ENCODE results near the gene CEACAM19. TPM values are rescaled to one million over a fixed set of nuclear protein-coding genes. Genes with fewer than 3 reads are reported as not detected.

The CEACAM19 gene
- total and polyA plus RNA-seq, 2 of the 8 experiments (the other 6 are each of a cell fraction or from before 2014, with no cell fraction given): 3.1 to 3.4 TPM

DNA sequence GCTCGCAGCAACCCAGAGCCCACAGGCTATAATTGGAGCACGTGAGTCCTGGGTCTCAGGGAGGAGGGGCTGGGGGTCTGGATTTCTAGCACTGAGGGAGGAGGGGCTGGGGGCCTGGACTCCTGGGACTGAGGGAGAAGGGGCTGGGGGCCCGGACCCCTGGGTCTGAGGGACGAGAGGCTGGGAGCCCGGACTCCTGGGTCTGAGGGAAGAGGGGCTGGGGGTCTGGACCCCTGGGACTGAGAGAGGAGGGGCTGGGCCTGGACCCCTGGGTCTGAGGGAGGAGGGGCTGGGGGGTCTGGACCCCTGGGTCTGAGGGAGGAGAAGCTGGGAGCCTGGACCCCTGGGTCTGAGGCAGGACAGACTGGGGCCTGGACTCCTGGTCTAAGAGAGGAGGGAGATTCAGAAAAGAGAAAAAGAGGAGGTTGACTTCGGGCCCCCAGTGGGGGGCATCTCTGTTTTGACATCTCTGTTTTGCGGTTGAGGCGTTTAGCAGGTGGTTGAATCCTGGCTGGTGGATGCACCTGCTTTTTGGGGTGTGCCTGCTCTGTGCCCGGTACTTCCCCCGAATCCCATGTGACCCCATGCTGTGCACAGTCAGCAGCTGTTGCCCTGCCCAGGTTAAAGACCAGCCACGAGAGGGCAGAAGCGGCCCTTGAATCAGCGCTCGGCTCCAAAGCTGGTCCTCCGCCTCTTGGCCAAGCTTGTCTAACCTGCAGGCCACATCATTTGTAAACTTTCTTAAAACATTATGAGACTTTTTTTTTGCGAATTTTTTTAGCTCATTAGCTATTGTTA, 17.1 kb upstream of the CEACAM19 start:
- H3K4me1 ChIP-seq (replicated peaks in 1 of 4; ENCODE audit: control insufficient read depth in 3 of 4, insufficient read depth in 4 of 4, low read length in 3 of 4): peaks cover 0 to 2% (median 0%) of the 10 kb centered on the region in 4 experiments; a peak in 2 of 7 replicates
- TF ChIP-seq RAD21 (IDR thresholded peaks at IDR 0.05 in 1 of 2, conservative IDR thresholded peaks at IDR 0.05 in 1 of 2; ENCODE audit: low read depth in 2 of 2, low read length in 2 of 2) (peak; percentile 69 to 77), GTF2F1 (IDR thresholded peaks at IDR 0.05; ENCODE audit: borderline replicate concordance, low read depth, low read length) (no peak), ASH2L (IDR thresholded peaks at IDR 0.05; ENCODE audit: low read length) (no peak), SP4 (IDR thresholded peaks at IDR 0.05; ENCODE audit: low read length) (no peak), JUN (IDR thresholded peaks at IDR 0.05; ENCODE audit: low read depth, low read length) (no peak), GABPA (IDR thresholded peaks at IDR 0.05; ENCODE audit: borderline replicate concordance, insufficient read depth, low read length) (no peak), FOSL1 (IDR thresholded peaks at IDR 0.05; ENCODE audit: insufficient read depth, low read depth, low read length) (no peak), KDM5A (IDR thresholded peaks at IDR 0.05; ENCODE audit: low read length) (no peak)
- TF ChIP-seq, protein P1, sequence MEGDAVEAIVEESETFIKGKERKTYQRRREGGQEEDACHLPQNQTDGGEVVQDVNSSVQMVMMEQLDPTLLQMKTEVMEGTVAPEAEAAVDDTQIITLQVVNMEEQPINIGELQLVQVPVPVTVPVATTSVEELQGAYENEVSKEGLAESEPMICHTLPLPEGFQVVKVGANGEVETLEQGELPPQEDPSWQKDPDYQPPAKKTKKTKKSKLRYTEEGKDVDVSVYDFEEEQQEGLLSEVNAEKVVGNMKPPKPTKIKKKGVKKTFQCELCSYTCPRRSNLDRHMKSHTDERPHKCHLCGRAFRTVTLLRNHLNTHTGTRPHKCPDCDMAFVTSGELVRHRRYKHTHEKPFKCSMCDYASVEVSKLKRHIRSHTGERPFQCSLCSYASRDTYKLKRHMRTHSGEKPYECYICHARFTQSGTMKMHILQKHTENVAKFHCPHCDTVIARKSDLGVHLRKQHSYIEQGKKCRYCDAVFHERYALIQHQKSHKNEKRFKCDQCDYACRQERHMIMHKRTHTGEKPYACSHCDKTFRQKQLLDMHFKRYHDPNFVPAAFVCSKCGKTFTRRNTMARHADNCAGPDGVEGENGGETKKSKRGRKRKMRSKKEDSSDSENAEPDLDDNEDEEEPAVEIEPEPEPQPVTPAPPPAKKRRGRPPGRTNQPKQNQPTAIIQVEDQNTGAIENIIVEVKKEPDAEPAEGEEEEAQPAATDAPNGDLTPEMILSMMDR (IDR thresholded peaks at IDR 0.05; ENCODE audit: control extremely low read depth in 1 of 3, insufficient read depth in 1 of 3, low read depth in 1 of 3, low read length in 3 of 3): peak; percentile 71 to 82 (median 75)

More for the DNA sequence above, 17.1 kb upstream of the CEACAM19 start:
- Histone ChIP-seq H4K91ac (replicated peaks; ENCODE audit: insufficient read length, low read length) (no peak overlapping the region), H3K79me1 (ENCODE audit: low read depth, low read length) (no peaks in the 10 kb centered on the region), H3K23me2 (ENCODE audit: low read depth, low read length) (no peaks in the 10 kb centered on the region), H3K79me2 (ENCODE audit: control insufficient read depth in 1 of 2, insufficient read depth in 2 of 2, low read length in 2 of 2) (no peaks in the 10 kb centered on the region), H4K8ac (ENCODE audit: extremely low read depth, insufficient read depth, low read length) (no peak overlapping the region), H2BK15ac (ENCODE audit: low read length) (no peak overlapping the region), H3K23ac (ENCODE audit: insufficient read length) (no peak overlapping the region), H3K36me3 (ENCODE audit: control insufficient read depth in 2 of 4, insufficient read depth in 4 of 4, low read length in 3 of 4) (peaks cover 20 to 40% (median 35%) of the 10 kb centered on the region in 4 experiments), H3K27ac (ENCODE audit: low read depth, low read length) (no peak overlapping the region), H3K18ac (ENCODE audit: extremely low read depth, low read length) (no peak overlapping the region), H3K27me3 (replicated peaks in 1 of 4; ENCODE audit: control insufficient read depth in 3 of 4, extremely low read depth in 1 of 4, insufficient read depth in 3 of 4, low read length in 3 of 4) (no peaks in the 10 kb centered on the region), H4K20me1 (replicated peaks in 1 of 2; ENCODE audit: control insufficient read depth in 1 of 2, insufficient read depth in 2 of 2, low read length in 2 of 2) (peaks cover 0 to 7% of the 10 kb centered on the region in 2 experiments), H2BK20ac (ENCODE audit: low read length) (no peak overlapping the region), H2BK12ac (ENCODE audit: low read depth, low read length) (no peak overlapping the region), H3K9ac (replicated peaks in 1 of 4; ENCODE audit: extremely low read depth in 1 of 4, low read depth in 3 of 4, low read length in 3 of 4) (no peak overlapping the region), H3K4ac (replicated peaks; ENCODE audit: insufficient read length, low read depth, low read length) (no peak overlapping the region), H2BK120ac (replicated peaks; ENCODE audit: low read depth, low read length) (no peak overlapping the region), H3K4me2 (ENCODE audit: insufficient read depth in 1 of 2, low read depth in 2 of 2, low read length in 2 of 2) (no peak overlapping the region), H2BK5ac (ENCODE audit: low read depth, low read length) (no peak overlapping the region), H3K4me3 (ENCODE audit: extremely low read depth in 1 of 4, insufficient read depth in 2 of 4, low read depth in 3 of 4, low read length in 4 of 4) (no peak overlapping the region), H3K56ac (replicated peaks; ENCODE audit: insufficient read length, low read depth, low read length) (no peak overlapping the region), H2AK5ac (ENCODE audit: low read depth, low read length) (no peak overlapping the region), H2AFZ (ENCODE audit: low read length) (no peak overlapping the region), H3K9me3 (ENCODE audit: insufficient read depth in 2 of 2, low read depth in 1 of 2, low read length in 1 of 2) (no peaks in the 10 kb centered on the region), H3K14ac (ENCODE audit: insufficient read length) (no peak overlapping the region), H4K5ac (ENCODE audit: insufficient read length, low read depth, low read length) (no peak overlapping the region)
- FAIRE-seq: no peak
- POLR2A ChIA-PET (ENCODE audit: partially characterized antibody): interaction anchor here (0.6 to 2.1 kb wide), 6 partner anchors 10 to 119 kb away, joined by 3 to 6 read pairs (median 3); partner anchors contain the start of gene PVR
- 74% methylated on average over 13 of the region's 16 CpGs; no CpG with 5 or more reads in 1 of the 2 experiments for WGBS, 2 experiments (ENCODE audit: extremely low coverage in 1 of 2, insufficient coverage in 1 of 2, insufficient read length in 1 of 2, insufficient replicate concordance in 2 of 2, low coverage in 1 of 2, low lambda C conversion rate in 2 of 2, missing lambda C conversion rate in 1 of 2)
- CTCF ChIA-PET (ENCODE audit: partially characterized antibody): interaction anchor here (0.6 to 13.3 kb wide), 31 partner anchors 10 to 262 kb away, joined by 3 to 126 read pairs (median 4); partner anchors contain the start of genes CEACAM19 and PVR
- peak in 1 of 2 experiments; percentile 83 for DNase-seq (ENCODE audit: low read depth in 1 of 2, low spot score in 2 of 2)
